Left kidney (tissue), 8 donors: ENCODE results near the gene ATP6V1B1. TPM values are rescaled to one million over a fixed set of nuclear protein-coding genes. Genes with fewer than 3 reads are reported as not detected.

Experiments used
- DNase-seq: peaks from one replicate; pipeline ENCODE4 v3.0.0-alpha.2; 2013
- long read RNA-seq, 8 donors: transcript quantifications; one replicate each; lab custom pipeline, GENCODE V29; 2026
- polyA plus RNA-seq: library from polyadenylated mRNA; unstranded; fragments of 120-200 nt; gene quantifications from one replicate; pipeline ENCODE4 v1.2.1, GENCODE V29; 2013; ENCODE audit not compliant: insufficient read length

Gene ATP6V1B1
- 58.5 TPM for polyA plus RNA-seq
- long read RNA-seq, donor 1, transcript ATP6V1B1-201 (14 exons, 1,939 nt): major isoform, 17 of 18 reads
- long read RNA-seq, donor 1, partial matches to known transcripts: 0 of 18 reads
- long read RNA-seq, donor 1, other reads (novel, unspliced or antisense): 0 of 18 reads
- long read RNA-seq, donor 2, transcript ATP6V1B1-201 (14 exons, 1,939 nt): major isoform, 17 of 35 reads
- long read RNA-seq, donor 2, partial matches to known transcripts: 18 of 35 reads
- long read RNA-seq, donor 2, other reads (novel, unspliced or antisense): 0 of 35 reads
- long read RNA-seq, donor 3, transcript ATP6V1B1-201 (14 exons, 1,939 nt): major isoform, 7 of 7 reads
- long read RNA-seq, donor 3, partial matches to known transcripts: 0 of 7 reads
- long read RNA-seq, donor 3, other reads (novel, unspliced or antisense): 0 of 7 reads
- long read RNA-seq, donor 4: 0 reads
- long read RNA-seq, donor 5, transcript ATP6V1B1-201 (14 exons, 1,939 nt): major isoform, 23 of 43 reads
- long read RNA-seq, donor 5, partial matches to known transcripts: 20 of 43 reads
- long read RNA-seq, donor 5, other reads (novel, unspliced or antisense): 0 of 43 reads
- long read RNA-seq, donor 6, partial matches to known transcripts: 9 of 13 reads
- long read RNA-seq, donor 6, other reads (novel, unspliced or antisense): 0 of 13 reads
- long read RNA-seq, donor 7, transcript ATP6V1B1-201 (14 exons, 1,939 nt): major isoform, 28 of 66 reads
- long read RNA-seq, donor 7, partial matches to known transcripts: 37 of 66 reads
- long read RNA-seq, donor 7, other reads (novel, unspliced or antisense): 0 of 66 reads
- long read RNA-seq, donor 8, transcript ATP6V1B1-201 (14 exons, 1,939 nt): major isoform, 8 of 8 reads
- long read RNA-seq, donor 8, partial matches to known transcripts: 0 of 8 reads
- long read RNA-seq, donor 8, other reads (novel, unspliced or antisense): 0 of 8 reads

- DNase-seq: peak; percentile 40
Observed at GRCh38 chr2:70935468-70936164, at the start of gene ATP6V1B1. Gene ATP6V1B1 (plus strand): TSS chr2:70935900. CDS start chr2:70935955, 55 bp downstream.

- DNase-seq: no peak
Observed at GRCh38 chr2:70886541-70886987, 49.1 kb upstream of the ATP6V1B1 start.

- DNase-seq: no peak
Observed at GRCh38 chr2:70887208-70887549, 48.5 kb upstream of the ATP6V1B1 start.

GRCh38 chr2:70887550-70888246, 48.0 kb upstream of the ATP6V1B1 start:
- DNase-seq: no peak

GRCh38 chr2:70888366-70888922, 47.3 kb upstream of the ATP6V1B1 start:
- no peak for DNase-seq

- DNase-seq: no peak
Observed at GRCh38 chr2:70888923-70889715, 46.6 kb upstream of the ATP6V1B1 start.

GRCh38 chr2:70889716-70890037, 46.0 kb upstream of the ATP6V1B1 start:
- no peak for DNase-seq

- no peak for DNase-seq
Observed at GRCh38 chr2:70890469-70891065, 45.1 kb upstream of the ATP6V1B1 start.

- DNase-seq: no peak
Observed at GRCh38 chr2:70891572-70892357, 43.9 kb upstream of the ATP6V1B1 start.

- DNase-seq: no peak
Observed at GRCh38 chr2:70892750-70893149, 43.0 kb upstream of the ATP6V1B1 start.

GRCh38 chr2:70893186-70893585, 42.5 kb upstream of the ATP6V1B1 start:
- DNase-seq: no peak

GRCh38 chr2:70894765-70895164, 40.9 kb upstream of the ATP6V1B1 start:
- no peak for DNase-seq

GRCh38 chr2:70895249-70895648, 40.5 kb upstream of the ATP6V1B1 start:
- no peak for DNase-seq

GRCh38 chr2:70895998-70896764, 39.5 kb upstream of the ATP6V1B1 start:
- DNase-seq: no peak

GRCh38 chr2:70896765-70897202, 38.9 kb upstream of the ATP6V1B1 start:
- DNase-seq: no peak

- no peak for DNase-seq
Observed at GRCh38 chr2:70897203-70897976, 38.3 kb upstream of the ATP6V1B1 start.

- DNase-seq: no peak
Observed at GRCh38 chr2:70897977-70898226, 37.8 kb upstream of the ATP6V1B1 start.
